HG03066 (cell line): ENCODE measurements around the gene VPS39.

Experiments used
- ATAC-seq: cut with Tn5 transposase; IDR thresholded peaks from one replicate; pipeline ENCODE4 v1.9.1; 2021; ENCODE audit warnings: low read depth; ENCODE audit not compliant: unreplicated experiment

The VPS39 gene

DNA sequence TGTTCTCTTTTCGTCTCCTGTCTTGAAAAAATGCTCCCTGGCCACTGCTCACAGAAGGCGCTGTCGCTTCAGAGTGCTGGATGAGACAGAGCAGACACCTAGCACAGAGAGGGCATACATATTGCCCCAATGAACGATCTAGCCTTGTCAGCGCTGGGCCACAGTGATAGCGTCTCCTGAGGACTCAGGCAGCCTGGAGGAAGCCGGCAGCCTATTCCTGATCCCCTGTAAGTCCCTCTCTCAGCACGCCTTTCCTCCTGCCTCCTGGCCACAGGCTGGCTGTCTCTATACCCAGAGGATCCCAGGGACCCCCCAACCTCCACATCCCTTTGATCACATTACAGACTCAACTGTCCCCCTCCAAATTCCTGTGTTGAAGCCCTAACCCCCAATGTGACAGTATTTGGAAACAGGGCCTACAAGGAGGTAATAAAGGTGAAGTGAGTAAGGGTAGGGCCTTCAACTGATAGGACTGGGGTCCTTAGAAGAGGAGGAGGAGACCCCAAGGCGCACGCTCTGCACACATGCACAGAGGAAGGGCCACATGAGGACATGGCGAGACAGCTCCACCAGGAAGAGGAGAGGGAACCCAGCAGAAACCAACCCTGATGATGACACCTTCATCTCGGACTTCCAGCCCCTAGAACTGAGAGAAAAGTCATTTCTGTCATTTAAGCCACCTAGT is 59.2 kb downstream of the VPS39 start:
- no peak for ATAC-seq

DNA sequence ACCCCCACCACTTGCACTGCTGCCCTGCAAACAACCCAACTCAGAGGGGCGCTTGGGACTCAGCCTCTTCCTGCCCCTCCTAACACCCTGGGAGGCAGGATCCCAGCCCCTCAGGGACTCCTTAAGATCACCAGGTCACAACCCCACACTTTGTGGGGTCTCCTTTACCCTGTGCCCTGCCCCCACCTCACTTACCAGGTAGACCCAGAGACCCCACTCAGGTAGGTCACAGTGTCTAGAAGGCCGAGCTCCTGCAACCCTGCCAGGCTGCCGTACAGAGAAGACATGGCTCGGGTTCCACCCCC is 60.7 kb downstream of the VPS39 start:
- ATAC-seq = no peak

DNA sequence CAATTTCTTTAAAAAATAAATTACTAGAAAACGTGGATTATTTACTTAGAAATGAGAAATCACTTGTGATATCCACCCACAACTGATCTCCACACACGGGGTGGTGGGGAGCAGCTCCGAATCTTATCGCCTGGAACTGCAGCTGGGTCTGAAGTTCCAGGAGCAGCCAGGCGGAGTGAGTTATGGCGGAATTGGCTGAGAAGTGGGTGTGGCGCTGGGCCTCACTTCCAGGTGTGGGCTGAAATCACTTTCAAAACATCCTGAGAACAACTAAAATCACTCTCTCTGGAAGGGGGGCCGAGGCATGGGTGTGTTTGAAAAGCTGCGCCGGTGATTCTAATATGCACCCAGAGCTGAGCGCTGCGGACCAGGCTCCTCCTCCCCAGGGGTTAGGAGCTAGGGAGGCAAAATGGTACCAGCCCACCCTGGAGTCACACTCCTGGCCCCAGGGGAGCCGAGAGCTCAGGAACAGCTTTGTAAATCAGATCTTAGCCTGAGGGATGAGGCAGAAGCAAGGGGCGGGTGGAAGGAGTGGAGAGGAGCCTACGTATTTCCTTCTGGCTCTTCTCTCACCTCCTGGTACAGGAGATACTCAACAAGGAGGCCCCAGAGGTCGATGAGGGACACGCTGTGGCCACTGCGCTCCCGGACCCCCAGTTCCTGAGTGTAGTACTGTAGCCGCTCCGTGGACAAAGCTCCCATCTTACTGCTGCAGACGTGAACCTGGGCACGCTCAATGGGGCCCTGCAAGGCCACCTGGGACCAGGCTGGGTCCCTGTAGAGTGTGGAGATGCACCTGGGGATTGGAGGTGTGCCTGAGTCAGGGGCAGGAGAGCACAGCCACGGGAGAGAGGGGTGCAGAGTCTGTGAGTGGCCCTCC is 61.3 kb downstream of the VPS39 start:
- no peak for ATAC-seq

DNA sequence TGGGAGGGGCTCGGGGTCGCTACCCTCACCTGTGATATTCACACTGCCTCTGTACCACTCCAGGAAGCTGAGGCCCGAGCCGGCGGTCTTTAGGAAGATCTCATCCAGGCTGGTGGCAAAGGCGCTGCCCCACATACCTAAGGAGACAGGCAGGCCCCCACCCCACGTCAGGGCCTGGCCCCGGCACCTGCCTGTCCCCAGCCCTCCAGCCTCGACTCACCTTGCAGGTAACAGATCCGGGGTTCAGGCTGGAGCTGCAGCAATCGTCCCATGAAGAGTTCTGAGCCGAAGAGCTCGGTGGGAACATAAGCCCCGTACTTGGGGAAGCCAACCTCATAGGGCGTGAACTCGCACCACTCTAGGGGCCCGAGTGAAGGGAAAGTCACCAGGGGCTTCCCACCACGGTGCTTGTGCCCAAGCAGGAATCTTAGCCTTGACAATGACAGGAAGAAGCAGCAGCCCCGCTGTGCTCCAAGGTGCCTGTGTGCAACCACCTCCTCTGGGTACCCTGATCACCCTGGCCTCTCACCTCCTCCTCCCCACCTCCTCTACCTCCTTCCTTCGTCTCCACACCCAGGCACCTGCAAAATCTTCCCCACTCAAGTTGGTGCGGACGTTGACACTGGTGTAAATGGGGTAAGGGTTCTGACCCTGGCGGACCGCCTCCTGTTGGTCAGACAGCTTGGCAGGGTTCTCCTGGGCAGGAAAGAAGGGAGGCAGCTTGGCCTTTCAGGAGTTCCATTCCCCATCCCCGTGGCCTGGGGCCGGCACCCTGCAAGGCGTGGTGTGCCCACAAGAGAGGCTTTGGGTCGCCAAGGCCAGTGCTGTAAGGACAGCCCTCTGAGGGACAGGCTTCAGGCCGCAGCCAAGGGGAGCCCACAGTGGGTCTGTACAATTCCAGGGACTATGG is 62.3 kb downstream of the VPS39 start:
- ATAC-seq = no peak

DNA sequence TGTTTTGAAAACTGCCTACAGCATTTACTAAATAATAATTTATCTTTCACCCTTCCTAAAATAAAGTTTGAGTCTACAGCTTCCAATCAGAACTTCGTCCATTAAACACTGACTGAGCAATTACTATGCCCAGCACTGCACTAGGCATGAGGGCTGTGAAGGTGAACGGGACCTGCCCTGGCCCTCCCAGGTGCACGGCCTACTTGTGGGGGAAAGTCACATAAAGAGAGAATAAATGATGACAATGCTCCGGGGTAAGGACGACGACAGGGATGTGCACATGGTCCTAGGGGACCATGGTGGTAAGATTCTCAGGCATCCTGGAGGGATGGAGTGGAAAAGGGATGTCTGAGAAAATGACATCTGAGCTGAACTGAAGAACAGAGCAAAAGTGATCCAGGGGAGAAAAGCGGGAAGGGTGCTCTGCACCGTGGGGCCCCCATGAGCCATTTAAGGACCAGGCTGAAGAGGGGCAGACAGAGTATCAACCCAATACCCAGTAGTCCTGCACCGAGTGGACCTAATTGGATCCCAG is 63.2 kb downstream of the VPS39 start:
- no peak for ATAC-seq

GRCh38 chr15:42143866-42144625 is 64.1 kb downstream of the VPS39 start:
- no peak for ATAC-seq

- ATAC-seq = no peak
These were observed 64.7 kb downstream of the VPS39 start for GRCh38 chr15:42143356-42143755.

DNA sequence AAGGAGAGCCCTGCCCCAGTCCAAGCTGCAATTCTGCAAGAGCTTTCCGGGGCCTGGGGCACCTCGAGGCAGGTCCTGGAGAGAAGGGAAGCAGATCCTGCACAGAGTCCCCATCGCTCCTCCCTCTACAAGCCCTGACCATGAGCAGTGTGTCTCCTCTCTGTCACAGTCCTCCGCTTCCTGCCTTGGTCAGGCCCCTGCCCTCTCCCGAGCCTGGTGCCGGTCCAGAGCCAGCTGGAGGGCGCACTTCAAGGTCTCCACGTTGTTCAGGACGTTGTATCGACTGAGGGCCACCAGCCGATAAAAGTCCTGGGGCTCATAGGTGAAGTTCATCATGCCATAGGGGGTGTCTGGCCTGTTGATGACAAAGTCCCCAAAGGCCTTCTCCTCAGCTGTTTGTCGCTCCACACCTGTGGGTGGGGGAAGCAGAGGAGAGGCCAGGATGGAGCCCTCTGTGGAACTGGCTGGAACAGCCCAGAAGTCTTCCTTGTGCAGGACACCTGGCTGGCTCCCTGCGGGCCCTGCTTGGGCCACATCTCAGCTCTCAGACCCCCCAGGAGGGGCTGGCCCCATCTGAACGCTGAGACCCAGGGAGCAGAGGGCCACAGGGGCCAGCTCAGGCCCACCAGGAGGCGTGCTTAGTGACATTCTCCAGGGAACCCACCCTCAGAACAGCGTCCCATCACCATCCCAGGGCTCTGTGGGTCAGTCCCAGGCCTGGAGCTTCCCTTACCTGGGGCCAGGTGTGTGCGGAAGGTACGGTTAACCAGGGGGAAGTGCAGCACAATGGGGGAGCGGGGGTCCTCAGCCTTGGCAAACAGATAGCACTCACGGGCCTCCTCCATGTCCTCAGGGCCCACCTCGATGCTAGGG is 66.1 kb downstream of the VPS39 start:
- ATAC-seq = no peak

- ATAC-seq = no peak
These were observed 66.9 kb downstream of the VPS39 start for GRCh38 chr15:42141246-42141645.

GRCh38 chr15:42140383-42141070 is 67.6 kb downstream of the VPS39 start:
- ATAC-seq = no peak

DNA sequence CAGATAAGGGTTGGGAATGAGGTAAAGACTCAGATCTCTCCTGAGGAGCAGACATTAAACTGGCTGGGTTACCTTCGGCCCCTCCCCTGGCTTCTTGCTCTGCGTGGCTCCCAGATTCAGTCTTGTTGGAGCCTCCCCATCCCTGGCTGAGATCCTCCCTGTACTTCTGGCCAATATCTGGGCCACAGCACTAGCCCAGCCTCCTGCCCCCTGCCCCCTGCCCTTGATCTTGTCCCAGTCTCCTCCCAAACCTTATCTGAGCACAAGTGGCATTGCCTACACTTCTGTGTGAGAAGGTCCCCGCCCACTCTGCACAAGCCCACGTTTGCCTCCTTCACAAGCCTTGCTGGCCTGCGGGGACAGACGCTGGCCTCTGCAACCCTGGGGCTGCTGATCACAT is 68.5 kb downstream of the VPS39 start:
- ATAC-seq = no peak

- ATAC-seq = no peak
These were observed 69.1 kb downstream of the VPS39 start for GRCh38 chr15:42138968-42139386.

DNA sequence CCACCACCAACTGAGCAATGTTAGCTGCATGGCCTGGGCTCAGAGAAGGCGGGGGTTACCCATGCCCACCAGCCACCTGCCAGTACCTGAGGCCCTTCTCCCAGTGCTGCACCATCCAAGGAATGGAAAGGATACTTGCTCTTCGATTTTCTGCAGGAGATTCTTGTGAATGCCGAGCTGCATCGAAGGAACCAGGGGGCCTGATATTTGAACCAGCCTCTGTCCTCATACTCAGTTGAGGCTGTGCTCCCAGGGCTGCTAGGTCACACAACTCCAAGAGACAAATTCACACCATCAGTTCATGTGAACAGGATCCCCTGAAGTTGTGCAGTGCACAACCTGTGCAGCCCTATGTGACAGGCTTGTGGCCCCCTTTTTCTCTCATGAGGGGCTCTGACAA is 69.7 kb downstream of the VPS39 start:
- ATAC-seq = no peak

DNA sequence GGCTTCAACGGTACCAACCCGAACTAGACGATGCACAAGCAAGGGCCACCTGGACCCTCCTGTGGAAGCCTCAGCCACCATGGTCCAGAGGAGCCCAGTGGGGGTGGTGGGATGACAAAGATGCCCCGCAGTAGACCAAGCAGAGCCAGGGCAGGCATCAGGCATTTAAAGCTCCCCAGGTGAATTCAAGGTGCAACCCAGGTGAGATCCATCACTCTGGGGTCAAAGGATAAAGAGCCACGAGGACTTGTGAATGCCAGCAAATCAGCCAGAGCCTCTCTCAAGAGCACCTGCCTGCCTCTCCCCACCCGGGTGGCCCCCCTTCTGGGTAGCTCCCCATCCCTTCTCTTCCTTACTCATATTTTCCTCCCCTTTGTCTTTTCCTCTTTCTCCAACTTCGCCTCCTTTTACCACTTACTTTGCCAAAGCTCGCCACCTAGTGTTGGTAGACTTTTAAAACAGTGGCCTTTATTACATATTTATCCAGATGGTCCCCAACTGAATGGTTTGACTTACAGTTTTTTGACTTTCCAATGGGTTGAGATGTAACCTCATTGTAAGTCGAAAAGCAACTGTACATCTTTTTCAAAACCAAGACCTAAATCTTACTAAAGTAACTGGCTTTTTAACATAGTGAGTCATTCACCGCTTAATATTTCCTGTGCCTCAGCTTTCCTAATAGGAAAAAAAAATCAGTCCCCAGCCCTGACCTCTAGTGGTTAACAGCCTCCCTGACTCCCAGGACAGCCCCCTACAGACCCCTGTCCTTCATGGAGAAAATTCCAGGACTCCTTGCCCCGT is 70.4 kb downstream of the VPS39 start:
- ATAC-seq = no peak

DNA sequence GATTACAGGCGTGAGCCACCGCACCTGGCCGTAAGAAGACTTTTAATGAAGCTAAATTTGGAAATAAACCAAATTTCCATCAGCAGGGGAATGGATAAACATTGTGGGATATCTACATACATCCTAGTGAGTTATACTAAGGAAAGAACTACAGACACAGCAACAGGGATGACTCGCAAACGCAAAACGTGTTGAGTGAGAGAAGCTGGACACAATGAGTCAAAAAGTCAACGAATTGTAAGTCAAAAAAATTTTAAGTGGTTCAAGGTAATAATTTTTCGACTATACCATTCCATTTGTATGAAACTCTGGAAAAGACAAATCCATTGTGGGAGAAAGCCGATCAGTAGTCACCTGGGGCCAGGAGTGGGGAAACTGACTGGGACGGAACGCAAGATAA is 71.6 kb downstream of the VPS39 start:
- ATAC-seq = no peak

GRCh38 chr15:42135351-42135750 is 72.8 kb downstream of the VPS39 start:
- ATAC-seq = no peak

- ATAC-seq = no peak
These were observed 73.4 kb downstream of the VPS39 start for GRCh38 chr15:42134617-42135245.
